PC-9 (cell line): ENCODE data around the gene ZMAT3. TPM values are rescaled to one million over a fixed set of nuclear protein-coding genes. Genes with fewer than 3 reads are reported as not detected.
A peak's percentile ranks its signal among the peaks of the same experiment; 100 is the strongest.

Experiments
- BruUV-seq: library from RNA; stranded (reverse); fragments of 400-500 nt; replicated peaks from 2 replicates; lab custom pipeline; 2021; lab: Mats Ljungman, UMichigan
- CTCF ChIA-PET: fragments of 300-600 bp; sonication (Branson Sonifier 250); formaldehyde crosslinking; loops from one replicate; lab custom pipeline; 2022; ENCODE audit warnings: antibody characterized with exemption; lab: Charles Lee
- POLR2A ChIA-PET: fragments of 300-600 bp; sonication (Branson Sonifier 250); formaldehyde crosslinking; loops from one replicate; lab custom pipeline; 2022; ENCODE audit warnings: antibody characterized with exemption; ENCODE audit not compliant: unreplicated experiment; lab: Charles Lee
- DNase-seq, 2 experiments: peaks; one replicate each; pipeline versions ENCODE4 v3.0.0 to v3.0.0-alpha.2; 2015 to 2022; ENCODE audit warnings: mixed read lengths in 1 of 2
- H2AFZ ChIP-seq: fragments of 200-600 bp; sonication (generic); 2 replicates; pipeline ENCODE4 v1.8.1; 2017; ENCODE audit warnings: antibody characterized with exemption
- H3F3A ChIP-seq: fragments of 200-600 bp; sonication (generic); 2 replicates; pipeline ENCODE4 v1.8.1; 2017; ENCODE audit warnings: antibody characterized with exemption, mild to moderate bottlenecking, low read depth; ENCODE audit not compliant: insufficient read depth
- H3K27ac ChIP-seq: fragments of 200-600 bp; sonication (generic); 2 replicates; pipeline ENCODE4 v1.6.1; 2016; ENCODE audit warnings: mixed run types
- H3K27me3 ChIP-seq: fragments of 200-600 bp; sonication (generic); 2 replicates; pipeline ENCODE4 v1.6.1; 2016; ENCODE audit warnings: low read depth, mixed run types; ENCODE audit not compliant: insufficient read depth
- H3K36me3 ChIP-seq: fragments of 200-600 bp; sonication (generic); 2 replicates; pipeline ENCODE4 v1.6.1; 2016; ENCODE audit warnings: low read depth, mixed run types
- H3K4me1 ChIP-seq: fragments of 200-600 bp; sonication (generic); replicated peaks from 2 replicates; pipeline ENCODE4 v1.6.1; 2016; ENCODE audit warnings: mixed run types; ENCODE audit not compliant: insufficient read depth
- H3K4me2 ChIP-seq: fragments of 200-600 bp; sonication (generic); 2 replicates; pipeline ENCODE4 v1.6.1; 2017; ENCODE audit warnings: mixed run types
- H3K4me3 ChIP-seq: fragments of 200-600 bp; sonication (generic); 2 replicates; pipeline ENCODE4 v1.6.1; 2016; ENCODE audit warnings: mixed run types
- H3K79me2 ChIP-seq: fragments of 200-600 bp; sonication (generic); 2 replicates; pipeline ENCODE4 v1.6.1; 2017; ENCODE audit warnings: low read depth, mixed run types
- H3K9me2 ChIP-seq: fragments of 200-600 bp; sonication (generic); 2 replicates; pipeline ENCODE4 v1.8.1; 2017; ENCODE audit warnings: mild to moderate bottlenecking; ENCODE audit not compliant: insufficient read depth
- H3K9me3 ChIP-seq: fragments of 200-600 bp; sonication (generic); 2 replicates; pipeline ENCODE4 v1.8.1; 2016; ENCODE audit warnings: low read depth; ENCODE audit not compliant: insufficient read depth
- H4K20me1 ChIP-seq: fragments of 200-600 bp; sonication (generic); 2 replicates; pipeline ENCODE4 v1.8.1; 2017; ENCODE audit not compliant: insufficient read depth
- EZH2 ChIP-seq: fragments of 200-600 bp; sonication (generic); IDR thresholded peaks from 2 replicates; pipeline ENCODE4 v1.8.0; 2017; ENCODE audit warnings: antibody characterized with exemption, low read depth
- intact Hi-C: fragments of 100-400 bp; cut with micrococcal nuclease; formaldehyde crosslinking; loops from one replicate; pipeline ENCODE4 v1.10.0; 2022; ENCODE audit not compliant: unreplicated experiment
- total RNA-seq: library from RNA; stranded (reverse); gene quantifications from 2 replicates; pipeline ENCODE4 v1.2.3, GENCODE V29; 2021
- TF ChIP-seq, protein P1 (sequence below): fragments of 200-600 bp; sonication (generic); conservative IDR thresholded peaks from 2 replicates; pipeline ENCODE4 v1.6.1; 2017; ENCODE audit warnings: mixed run types, antibody characterized with exemption, mild to moderate bottlenecking, moderate library complexity

The ZMAT3 gene
- total RNA-seq, 1 experiment from 2014 or later, result 5.9 TPM

GRCh38 chr3:179079537-179079936, 7.9 kb upstream of the ZMAT3 start:
- Histone ChIP-seq H3F3A (no peaks in the 10 kb centered on the region), H3K9me2 (no peaks in the 10 kb centered on the region; the same call in 1 of the 2 replicates), H3K27ac (no peak overlapping the region), H3K79me2 (no peaks in the 10 kb centered on the region), H3K4me3 (no peak overlapping the region), H3K4me2 (no peak overlapping the region), H2AFZ (0 out of 2 replicates have a peak overlapping the region, but pooled peaks have one; percentile 34), H3K27me3 (no peaks in the 10 kb centered on the region), H4K20me1 (no peaks in the 10 kb centered on the region), H3K4me1 (no peaks in the 10 kb centered on the region), H3K36me3 (no peaks in the 10 kb centered on the region), H3K9me3 (no peaks in the 10 kb centered on the region)
- intact Hi-C loops, result no loop called here
- no TSS peak for BruUV-seq
- CTCF ChIA-PET, result no interaction called here
- no peak for DNase-seq
- POLR2A ChIA-PET, result no interaction called here
- TF ChIP-seq, protein P1, sequence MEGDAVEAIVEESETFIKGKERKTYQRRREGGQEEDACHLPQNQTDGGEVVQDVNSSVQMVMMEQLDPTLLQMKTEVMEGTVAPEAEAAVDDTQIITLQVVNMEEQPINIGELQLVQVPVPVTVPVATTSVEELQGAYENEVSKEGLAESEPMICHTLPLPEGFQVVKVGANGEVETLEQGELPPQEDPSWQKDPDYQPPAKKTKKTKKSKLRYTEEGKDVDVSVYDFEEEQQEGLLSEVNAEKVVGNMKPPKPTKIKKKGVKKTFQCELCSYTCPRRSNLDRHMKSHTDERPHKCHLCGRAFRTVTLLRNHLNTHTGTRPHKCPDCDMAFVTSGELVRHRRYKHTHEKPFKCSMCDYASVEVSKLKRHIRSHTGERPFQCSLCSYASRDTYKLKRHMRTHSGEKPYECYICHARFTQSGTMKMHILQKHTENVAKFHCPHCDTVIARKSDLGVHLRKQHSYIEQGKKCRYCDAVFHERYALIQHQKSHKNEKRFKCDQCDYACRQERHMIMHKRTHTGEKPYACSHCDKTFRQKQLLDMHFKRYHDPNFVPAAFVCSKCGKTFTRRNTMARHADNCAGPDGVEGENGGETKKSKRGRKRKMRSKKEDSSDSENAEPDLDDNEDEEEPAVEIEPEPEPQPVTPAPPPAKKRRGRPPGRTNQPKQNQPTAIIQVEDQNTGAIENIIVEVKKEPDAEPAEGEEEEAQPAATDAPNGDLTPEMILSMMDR, result no peak
- TF ChIP-seq EZH2, result no peak

DNA sequence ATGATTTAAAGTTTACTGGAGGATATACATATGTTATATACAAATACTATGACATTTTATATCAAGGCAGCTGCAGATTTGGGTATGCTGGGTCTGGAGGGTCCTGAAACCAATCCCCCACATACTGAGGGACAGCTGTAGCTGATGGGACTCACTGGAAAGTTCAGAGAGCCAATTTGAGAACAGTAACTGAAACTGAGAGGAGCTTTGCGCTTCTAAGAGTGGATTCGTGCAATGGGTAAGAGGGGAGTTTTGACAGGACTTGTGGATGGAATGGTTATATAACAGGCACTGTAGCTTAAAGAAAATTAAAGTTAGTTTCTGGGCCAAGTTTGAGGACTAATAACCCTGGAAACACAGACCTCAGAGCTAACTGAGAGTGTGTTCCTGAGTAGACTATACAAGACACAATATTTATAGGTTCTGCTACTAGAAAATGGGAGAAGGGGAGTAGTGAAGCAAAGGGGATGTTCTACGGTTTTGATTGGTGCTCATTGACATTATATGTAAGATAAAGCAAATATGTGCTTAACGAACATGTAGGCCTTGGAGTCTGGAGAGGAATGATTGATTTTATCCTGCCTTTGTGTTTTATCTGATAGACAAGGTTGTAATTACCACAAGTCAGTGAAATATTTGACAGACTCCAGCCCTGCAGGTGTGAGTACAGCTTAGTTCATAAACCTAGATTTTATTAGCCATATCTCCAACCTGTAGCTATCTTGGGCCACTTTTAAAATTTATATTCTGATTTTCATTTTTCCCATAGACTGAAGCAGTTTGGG, 4.8 kb upstream of the ZMAT3 start:
- no peak for DNase-seq
- Histone ChIP-seq H3K9me3 (no peaks in the 10 kb centered on the region), H4K20me1 (no peaks in the 10 kb centered on the region), H3K79me2 (no peaks in the 10 kb centered on the region), H3K36me3 (no peaks in the 10 kb centered on the region), H2AFZ (peak overlapping the region; percentile 49; the same call in 1 of the 2 replicates), H3K27me3 (no peaks in the 10 kb centered on the region), H3K9me2 (no peaks in the 10 kb centered on the region; the same call in 1 of the 2 replicates), H3K4me2 (no peak overlapping the region), H3K27ac (no peak overlapping the region), H3F3A (no peaks in the 10 kb centered on the region), H3K4me1 (peaks cover 6% of the 10 kb centered on the region; the same call in 1 of the 2 replicates), H3K4me3 (no peak overlapping the region)
- ChIA-PET CTCF (no interaction called here), POLR2A (no interaction called here)
- TF ChIP-seq, protein P1, result no peak
- TF ChIP-seq EZH2, result no peak
- intact Hi-C loops, result no loop called here
- BruUV-seq, result no TSS peak

GRCh38 chr3:179074656-179075055, 3.0 kb upstream of the ZMAT3 start:
- ChIA-PET POLR2A (no interaction called here), CTCF (no interaction called here)
- Histone ChIP-seq H3K4me3 (no peak overlapping the region), H3K4me2 (no peak overlapping the region), H2AFZ (no peak overlapping the region), H3K9me2 (no peaks in the 10 kb centered on the region; the same call in 1 of the 2 replicates), H4K20me1 (no peaks in the 10 kb centered on the region), H3K9me3 (no peaks in the 10 kb centered on the region), H3K27ac (no peak overlapping the region), H3K36me3 (no peaks in the 10 kb centered on the region), H3K79me2 (0 out of 2 replicates have a peak, but pooled peaks cover 4% of the 10 kb centered on the region), H3K27me3 (no peaks in the 10 kb centered on the region), H3F3A (no peaks in the 10 kb centered on the region), H3K4me1 (peaks cover 19% of the 10 kb centered on the region)
- intact Hi-C loops, result no loop called here
- BruUV-seq, result no TSS peak
- no peak for DNase-seq
- TF ChIP-seq EZH2, result no peak
- TF ChIP-seq, protein P1, result no peak
